ENCODE measurements around the gene IL1RL1.
A peak's percentile ranks its signal among the peaks of the same experiment; 100 is the strongest.

Gene IL1RL1

GRCh38 chr2:102337012-102337411 is 25.6 kb downstream of the IL1RL1 start:
- no peak for DNase-seq

DNA sequence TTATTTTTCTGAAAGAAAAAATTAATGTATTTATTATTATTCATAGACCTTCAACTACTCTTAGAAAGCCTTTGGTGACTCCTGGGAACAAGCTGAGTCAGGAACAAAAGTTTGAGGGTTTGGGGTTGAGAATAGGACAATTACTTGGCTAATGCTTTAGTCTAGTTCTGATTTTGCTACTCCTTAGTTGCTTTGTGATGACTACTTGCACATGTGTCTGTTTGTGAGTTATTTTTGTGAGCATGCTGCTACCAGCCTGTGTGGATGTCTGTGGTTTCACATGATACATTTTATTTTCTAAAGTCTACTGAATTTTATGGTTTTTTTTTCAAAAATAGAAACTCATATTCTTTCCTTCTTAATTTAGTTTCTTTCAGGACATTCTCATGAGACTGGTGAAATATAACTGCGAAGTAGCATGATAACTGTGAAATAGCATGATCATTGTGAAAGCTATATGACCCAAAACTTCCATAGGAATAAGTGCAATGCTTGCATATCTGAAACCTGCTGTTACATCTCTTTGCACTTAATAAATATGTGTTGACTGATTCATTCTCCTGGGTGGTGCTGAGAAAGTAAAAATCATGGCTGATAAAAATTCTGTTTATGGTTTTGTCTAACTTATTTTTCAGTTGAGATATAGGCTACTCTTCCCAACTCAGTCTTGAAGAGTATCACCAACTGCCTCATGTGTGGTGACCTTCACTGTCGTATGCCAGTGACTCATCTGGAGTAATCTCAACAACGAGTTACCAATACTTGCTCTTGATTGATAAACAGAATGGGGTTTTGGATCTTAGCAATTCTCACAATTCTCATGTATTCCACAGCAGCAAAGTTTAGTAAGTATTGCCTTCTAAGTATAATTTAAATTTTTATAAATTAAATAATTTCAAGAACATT is 26.4 kb downstream of the IL1RL1 start:
- no peak for DNase-seq

DNA sequence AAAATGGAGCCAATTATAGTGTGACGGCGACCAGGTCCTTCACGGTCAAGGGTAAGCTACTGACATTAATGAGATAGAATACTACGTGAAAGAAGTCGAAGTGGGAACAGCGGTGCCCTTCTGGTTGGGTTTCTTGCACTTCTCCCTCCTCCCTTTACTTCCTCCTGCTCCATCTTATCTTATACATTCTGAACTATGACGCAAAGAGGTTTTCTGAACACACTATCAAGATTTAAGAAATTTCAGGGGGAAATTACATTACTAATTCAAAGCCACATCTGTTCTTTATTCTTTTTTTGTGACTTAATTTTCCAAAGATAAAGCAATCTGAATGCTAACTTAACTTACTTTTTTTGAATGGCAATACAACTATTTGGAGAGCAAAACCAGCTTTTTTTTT is 29.4 kb downstream of the IL1RL1 start:
- DNase-seq: no peak

- DNase-seq: no peak
Observed at GRCh38 chr2:102342888-102343287, 31.5 kb downstream of the IL1RL1 start.

- DNase-seq: no peak
Observed at GRCh38 chr2:102344397-102344796, 33.0 kb downstream of the IL1RL1 start.

- no peak for DNase-seq
Observed at GRCh38 chr2:102345329-102345920, 34.1 kb downstream of the IL1RL1 start.

- no peak for DNase-seq
Observed at GRCh38 chr2:102346381-102347130, 35.2 kb downstream of the IL1RL1 start.

- no peak for DNase-seq
Observed at GRCh38 chr2:102350137-102350793, 38.9 kb downstream of the IL1RL1 start.

DNA sequence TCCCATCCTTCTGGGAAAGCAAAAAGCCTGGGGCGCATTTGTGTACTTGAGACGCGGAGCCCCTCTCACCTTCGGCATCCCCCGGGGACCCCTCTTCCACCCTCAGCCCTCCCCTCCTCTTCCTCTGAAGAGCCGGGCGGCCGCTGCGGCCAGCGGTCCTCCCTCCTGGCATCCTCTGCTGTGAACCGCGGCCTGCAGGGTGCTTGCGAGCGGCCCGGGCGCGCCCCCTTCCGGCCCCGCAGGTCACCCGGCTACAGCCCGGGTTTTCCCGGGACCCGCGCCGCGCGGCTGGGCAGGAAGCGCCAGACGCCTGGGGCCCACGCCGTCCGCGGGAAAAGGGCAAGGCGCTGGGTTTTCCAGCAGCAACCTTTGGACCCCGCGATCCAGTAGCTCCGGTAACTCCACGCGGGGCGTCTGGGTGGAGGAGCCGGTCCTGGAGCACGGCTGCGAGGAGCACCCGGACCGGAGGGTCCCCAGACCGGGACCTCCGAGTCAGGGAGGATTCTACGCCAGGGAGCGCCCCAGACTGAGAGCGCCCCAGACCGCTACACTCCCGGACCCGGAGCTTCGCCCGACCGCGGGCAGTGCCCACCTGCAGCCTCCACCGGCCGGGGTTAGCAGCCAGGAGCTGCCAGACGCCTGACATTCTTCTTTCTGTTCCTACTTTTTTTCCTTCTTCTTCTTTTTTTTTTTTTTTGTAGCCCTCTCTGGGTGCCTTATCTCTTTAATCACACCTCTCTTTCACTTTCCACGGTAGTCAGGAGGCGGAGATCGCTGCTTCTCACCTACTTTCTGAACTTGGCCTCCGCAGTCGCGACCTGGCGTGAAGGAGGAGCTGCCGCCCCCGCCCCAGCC is 44.4 kb downstream of the IL1RL1 start, which contains the start of gene IL18R1:
IL18R1 (plus strand) TSS at position 271 of the 855 bp plus-strand sequence. CDS start 6,865 bp downstream, outside the sequence.
- peak; percentile 73 for DNase-seq

DNA sequence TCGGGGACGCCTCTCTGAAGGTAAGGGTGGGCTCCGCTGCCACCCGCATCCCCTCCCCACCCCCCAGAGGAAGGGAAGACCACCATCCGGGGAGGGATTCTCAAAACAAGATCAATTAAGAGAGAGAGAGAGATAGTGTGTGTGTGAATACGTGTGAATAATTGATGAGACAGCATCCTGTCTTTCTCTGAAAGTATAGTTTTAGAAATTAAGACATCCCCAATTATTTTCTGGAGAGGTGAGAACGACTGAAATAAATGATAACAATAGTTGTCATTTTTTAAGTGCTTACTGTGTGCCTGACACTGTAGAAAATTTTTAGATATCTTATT is 45.0 kb downstream of the IL1RL1 start:
- DNase-seq: no peak

DNA sequence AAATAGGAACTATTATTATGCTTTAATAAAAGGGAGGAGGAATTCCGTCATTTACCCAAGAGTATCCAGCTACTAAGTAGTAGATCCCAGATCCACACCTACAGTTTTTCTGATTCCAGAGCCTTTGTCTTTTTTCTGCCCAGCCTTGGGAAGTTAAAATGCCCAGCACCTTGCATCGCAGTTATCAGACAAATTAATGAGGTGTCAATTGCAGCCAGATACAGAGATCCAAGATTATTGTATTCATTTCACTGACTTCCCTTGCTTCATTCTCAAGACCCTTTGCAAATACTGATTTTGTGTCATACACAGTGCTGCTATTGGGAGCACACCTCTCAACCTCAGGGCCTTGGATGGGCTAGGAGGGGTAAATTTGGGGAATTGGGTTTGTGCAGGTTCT is 45.4 kb downstream of the IL1RL1 start:
- DNase-seq: no peak

GRCh38 chr2:102357937-102358336 is 46.6 kb downstream of the IL1RL1 start:
- no peak for DNase-seq

DNA sequence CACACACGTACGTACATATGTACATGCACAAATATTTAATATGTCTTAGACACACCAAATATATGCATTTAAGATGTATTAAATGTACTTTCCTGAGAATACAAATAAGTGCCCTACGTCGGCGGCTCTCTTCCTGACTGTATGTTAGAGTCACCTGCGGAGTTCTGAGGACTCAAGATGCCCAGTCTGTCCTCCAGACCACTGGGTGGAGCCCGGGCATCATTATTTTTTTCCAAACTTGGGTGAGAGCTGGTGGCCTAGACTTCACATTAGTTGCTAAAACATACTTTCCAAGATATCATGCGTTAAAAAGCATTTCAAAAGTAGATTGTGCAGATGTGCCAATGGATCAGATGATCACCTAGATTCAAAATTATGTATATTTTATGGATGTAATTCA is 47.1 kb downstream of the IL1RL1 start:
- no peak for DNase-seq

- DNase-seq: no peak
Observed at GRCh38 chr2:102359527-102359926, 48.2 kb downstream of the IL1RL1 start.

DNA sequence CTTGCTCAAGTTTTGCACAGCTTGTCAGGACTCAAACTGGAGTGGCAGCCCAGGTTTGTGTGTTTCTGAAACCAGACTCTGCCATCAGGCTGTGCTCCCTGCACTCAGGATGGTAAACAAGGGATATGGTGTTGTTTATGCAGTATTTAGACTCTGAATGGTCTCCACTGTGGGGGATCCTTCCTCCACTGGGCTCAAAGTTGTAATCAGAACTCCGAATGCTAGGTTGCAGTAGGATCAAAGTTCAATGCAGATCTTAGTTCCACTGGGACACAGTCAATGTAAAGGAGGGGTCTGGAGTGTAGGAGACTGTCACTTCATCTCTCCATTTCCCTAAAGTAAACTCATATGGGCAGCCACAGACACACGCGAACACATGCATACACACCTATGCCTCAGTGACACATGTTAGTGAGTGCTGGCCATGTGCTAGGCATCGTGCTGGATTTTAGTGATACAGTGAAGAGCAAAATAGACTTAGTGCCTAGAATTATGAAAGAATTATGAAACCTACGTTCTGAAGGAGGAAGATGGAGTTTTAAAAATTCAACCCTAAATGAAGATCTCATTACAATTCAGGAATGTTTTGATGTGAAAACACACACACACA is 50.4 kb downstream of the IL1RL1 start:
- no peak for DNase-seq

DNA sequence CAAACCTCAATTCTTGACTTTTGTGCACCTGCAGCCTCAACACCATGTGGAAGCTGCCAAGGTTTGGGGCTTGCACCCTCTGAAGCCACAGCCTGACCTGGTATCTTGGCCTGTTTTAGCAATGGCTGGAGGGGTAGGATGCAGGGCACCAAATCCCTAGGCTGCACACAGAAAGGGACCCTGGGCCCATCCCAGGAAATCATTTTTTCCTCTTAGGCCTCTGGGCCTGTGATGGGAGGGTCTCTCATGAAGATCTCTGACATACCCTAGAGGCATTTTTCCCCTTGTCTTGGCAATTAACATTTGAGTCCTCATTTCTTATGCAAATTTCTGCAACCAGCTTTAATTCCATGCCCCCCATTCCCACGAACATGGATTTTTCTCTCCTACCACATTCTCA is 54.4 kb downstream of the IL1RL1 start:
- no peak for DNase-seq

- DNase-seq: peak; percentile 23
Observed at GRCh38 chr2:102366406-102367112, 55.2 kb downstream of the IL1RL1 start.

- DNase-seq: peak; percentile 40
Observed at GRCh38 chr2:102367331-102367971, 56.1 kb downstream of the IL1RL1 start.

GRCh38 chr2:102368461-102369109 is 57.2 kb downstream of the IL1RL1 start:
- no peak for DNase-seq

DNA sequence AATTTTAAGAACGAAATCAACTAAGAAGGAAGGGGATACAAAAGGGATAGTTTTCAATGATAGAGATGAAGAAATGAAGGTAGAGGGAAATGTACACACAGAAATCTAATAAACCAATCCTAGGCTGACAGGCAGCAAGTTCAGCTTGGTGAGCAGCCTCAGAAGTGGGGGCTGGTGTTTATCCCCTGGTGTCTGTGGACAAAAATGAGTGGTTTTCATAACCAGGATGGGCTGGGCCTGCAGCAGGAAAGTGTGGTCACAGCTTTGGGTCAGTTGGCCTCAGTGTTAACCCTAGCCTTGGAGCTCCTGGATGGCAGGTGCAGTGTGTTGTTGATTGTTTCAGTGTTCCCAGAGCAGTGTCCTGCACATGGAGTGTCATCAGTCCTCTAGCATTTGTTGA is 58.5 kb downstream of the IL1RL1 start:
- DNase-seq: no peak

Data from stimulated activated CD4-positive, alpha-beta T cell treated with anti-CD3 and anti-CD28 coated beads, Interleukin-4, amount 100 ng/mL, for 24 hours (primary cell).